Measurements from ENCODE around the gene FAM76A. TPM values are rescaled to one million over a fixed set of nuclear protein-coding genes. Genes with fewer than 3 reads are reported as not detected.
A peak's percentile ranks its signal among the peaks of the same experiment; 100 is the strongest.

The FAM76A gene
- total and polyA plus RNA-seq, 9 of the 15 experiments (the other 6 are each of a cell fraction or from before 2014, with no cell fraction given) = 9.5 to 14.6 (median 11.4) TPM

DNA sequence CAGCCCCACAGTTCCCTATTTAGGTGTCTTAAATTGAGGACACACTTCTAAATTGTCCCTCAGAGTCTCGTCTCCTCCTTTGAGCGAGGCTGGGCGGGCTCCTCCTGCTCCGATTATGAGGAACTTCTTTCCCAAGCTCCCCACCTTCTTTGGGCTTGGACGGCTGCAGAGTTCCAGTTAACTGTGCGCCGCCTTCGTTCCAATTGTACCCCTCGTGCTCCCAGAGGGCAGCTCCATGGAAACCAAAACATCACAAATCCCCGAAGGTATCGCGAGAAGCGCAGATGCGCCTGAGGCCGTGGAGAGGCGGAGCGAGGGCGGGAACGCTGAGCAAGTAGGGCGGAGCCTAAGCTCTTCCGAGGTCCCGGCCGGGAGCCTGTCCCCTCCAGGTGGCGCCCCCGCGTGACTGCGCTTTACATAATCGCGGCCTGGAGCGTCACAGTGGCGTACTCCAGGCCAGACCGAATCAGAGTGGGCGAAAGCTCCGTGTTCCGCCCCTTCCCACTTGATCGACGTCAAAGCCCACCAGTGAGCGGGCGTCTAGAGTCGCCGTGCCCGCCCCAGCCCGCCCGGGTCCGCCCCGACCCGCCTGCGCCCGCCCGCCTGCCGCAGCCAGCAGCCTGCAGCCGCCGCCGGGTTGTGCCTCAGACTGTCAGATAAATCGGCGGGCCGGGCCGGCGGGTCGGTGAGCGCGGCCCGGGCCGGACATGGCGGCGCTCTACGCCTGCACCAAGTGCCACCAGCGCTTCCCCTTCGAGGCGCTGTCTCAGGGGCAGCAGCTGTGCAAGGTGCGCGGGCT lies at the start of gene FAM76A (continued):
- TF ChIP-seq CBX3 (IDR thresholded peaks at IDR 0.05; ENCODE audit: borderline replicate concordance in 1 of 2, low read length in 2 of 2) = peak in 1 of 2 experiments; percentile 97; a peak in 2 of 3 replicates
- TF ChIP-seq FOS (IDR thresholded peaks at IDR 0.05; ENCODE audit: extremely low read depth, insufficient read length) = peak; percentile 91
- no peak for TF ChIP-seq PRMT5 (CRISPR knock-in tag; IDR thresholded peaks at IDR 0.05)
- TF ChIP-seq ZNF232 (CRISPR knock-in tag; IDR thresholded peaks at IDR 0.05) = no peak
- no peak for TF ChIP-seq CAMTA2 (CRISPR knock-in tag; conservative IDR thresholded peaks at IDR 0.05)
- TF ChIP-seq, protein P1, sequence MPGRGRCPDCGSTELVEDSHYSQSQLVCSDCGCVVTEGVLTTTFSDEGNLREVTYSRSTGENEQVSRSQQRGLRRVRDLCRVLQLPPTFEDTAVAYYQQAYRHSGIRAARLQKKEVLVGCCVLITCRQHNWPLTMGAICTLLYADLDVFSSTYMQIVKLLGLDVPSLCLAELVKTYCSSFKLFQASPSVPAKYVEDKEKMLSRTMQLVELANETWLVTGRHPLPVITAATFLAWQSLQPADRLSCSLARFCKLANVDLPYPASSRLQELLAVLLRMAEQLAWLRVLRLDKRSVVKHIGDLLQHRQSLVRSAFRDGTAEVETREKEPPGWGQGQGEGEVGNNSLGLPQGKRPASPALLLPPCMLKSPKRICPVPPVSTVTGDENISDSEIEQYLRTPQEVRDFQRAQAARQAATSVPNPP (IDR thresholded peaks at IDR 0.05; ENCODE audit: borderline replicate concordance, insufficient read depth, insufficient read length) = no peak
- TF ChIP-seq, protein P2, sequence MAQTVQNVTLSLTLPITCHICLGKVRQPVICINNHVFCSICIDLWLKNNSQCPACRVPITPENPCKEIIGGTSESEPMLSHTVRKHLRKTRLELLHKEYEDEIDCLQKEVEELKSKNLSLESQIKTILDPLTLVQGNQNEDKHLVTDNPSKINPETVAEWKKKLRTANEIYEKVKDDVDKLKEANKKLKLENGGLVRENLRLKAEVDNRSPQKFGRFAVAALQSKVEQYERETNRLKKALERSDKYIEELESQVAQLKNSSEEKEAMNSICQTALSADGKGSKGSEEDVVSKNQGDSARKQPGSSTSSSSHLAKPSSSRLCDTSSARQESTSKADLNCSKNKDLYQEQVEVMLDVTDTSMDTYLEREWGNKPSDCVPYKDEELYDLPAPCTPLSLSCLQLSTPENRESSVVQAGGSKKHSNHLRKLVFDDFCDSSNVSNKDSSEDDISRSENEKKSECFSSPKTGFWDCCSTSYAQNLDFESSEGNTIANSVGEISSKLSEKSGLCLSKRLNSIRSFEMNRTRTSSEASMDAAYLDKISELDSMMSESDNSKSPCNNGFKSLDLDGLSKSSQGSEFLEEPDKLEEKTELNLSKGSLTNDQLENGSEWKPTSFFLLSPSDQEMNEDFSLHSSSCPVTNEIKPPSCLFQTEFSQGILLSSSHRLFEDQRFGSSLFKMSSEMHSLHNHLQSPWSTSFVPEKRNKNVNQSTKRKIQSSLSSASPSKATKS (CRISPR knock-in tag; IDR thresholded peaks at IDR 0.05) = no peak
- TF ChIP-seq CEBPB (tag; IDR thresholded peaks at IDR 0.05) = peak; percentile 70
- peak; percentile 32; the same call in 1 of the 2 replicates for TF ChIP-seq DPF2 (IDR thresholded peaks at IDR 0.05)
- TF ChIP-seq NFYB (IDR thresholded peaks at IDR 0.05; ENCODE audit: extremely low read depth, insufficient read length) = peak; percentile 71
- no peak for TF ChIP-seq ZNF77 (CRISPR knock-in tag; IDR thresholded peaks at IDR 0.05)
- peak in 1 of 2 experiments; percentile 79; a peak in 1 of 4 replicates for TF ChIP-seq SIN3A (IDR thresholded peaks at IDR 0.05; ENCODE audit: borderline replicate concordance in 2 of 2, control insufficient read depth in 1 of 2, low read depth in 2 of 2, low read length in 2 of 2)
- TF ChIP-seq CTBP1 (IDR thresholded peaks at IDR 0.05; ENCODE audit: borderline replicate concordance) = peak; percentile 87
- TF ChIP-seq, protein P3, sequence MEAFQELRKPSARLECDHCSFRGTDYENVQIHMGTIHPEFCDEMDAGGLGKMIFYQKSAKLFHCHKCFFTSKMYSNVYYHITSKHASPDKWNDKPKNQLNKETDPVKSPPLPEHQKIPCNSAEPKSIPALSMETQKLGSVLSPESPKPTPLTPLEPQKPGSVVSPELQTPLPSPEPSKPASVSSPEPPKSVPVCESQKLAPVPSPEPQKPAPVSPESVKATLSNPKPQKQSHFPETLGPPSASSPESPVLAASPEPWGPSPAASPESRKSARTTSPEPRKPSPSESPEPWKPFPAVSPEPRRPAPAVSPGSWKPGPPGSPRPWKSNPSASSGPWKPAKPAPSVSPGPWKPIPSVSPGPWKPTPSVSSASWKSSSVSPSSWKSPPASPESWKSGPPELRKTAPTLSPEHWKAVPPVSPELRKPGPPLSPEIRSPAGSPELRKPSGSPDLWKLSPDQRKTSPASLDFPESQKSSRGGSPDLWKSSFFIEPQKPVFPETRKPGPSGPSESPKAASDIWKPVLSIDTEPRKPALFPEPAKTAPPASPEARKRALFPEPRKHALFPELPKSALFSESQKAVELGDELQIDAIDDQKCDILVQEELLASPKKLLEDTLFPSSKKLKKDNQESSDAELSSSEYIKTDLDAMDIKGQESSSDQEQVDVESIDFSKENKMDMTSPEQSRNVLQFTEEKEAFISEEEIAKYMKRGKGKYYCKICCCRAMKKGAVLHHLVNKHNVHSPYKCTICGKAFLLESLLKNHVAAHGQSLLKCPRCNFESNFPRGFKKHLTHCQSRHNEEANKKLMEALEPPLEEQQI (IDR thresholded peaks at IDR 0.05) = no peak
- no peak for TF ChIP-seq SRSF9 (IDR thresholded peaks at IDR 0.05; ENCODE audit: borderline replicate concordance, low read depth, low read length)
- TF ChIP-seq, protein P4, sequence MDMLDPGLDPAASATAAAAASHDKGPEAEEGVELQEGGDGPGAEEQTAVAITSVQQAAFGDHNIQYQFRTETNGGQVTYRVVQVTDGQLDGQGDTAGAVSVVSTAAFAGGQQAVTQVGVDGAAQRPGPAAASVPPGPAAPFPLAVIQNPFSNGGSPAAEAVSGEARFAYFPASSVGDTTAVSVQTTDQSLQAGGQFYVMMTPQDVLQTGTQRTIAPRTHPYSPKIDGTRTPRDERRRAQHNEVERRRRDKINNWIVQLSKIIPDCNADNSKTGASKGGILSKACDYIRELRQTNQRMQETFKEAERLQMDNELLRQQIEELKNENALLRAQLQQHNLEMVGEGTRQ (CRISPR knock-in tag; IDR thresholded peaks at IDR 0.05) = peak; percentile 83
- TF ChIP-seq, protein P5, sequence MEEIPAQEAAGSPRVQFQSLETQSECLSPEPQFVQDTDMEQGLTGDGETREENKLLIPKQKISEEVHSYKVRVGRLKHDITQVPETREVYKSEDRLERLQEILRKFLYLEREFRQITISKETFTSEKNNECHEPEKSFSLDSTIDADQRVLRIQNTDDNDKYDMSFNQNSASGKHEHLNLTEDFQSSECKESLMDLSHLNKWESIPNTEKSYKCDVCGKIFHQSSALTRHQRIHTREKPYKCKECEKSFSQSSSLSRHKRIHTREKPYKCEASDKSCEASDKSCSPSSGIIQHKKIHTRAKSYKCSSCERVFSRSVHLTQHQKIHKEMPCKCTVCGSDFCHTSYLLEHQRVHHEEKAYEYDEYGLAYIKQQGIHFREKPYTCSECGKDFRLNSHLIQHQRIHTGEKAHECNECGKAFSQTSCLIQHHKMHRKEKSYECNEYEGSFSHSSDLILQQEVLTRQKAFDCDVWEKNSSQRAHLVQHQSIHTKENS (CRISPR knock-in tag; IDR thresholded peaks at IDR 0.05) = no peak

All from K562 (cell line).